Measurements from ENCODE around the gene MFAP3L.

DNA sequence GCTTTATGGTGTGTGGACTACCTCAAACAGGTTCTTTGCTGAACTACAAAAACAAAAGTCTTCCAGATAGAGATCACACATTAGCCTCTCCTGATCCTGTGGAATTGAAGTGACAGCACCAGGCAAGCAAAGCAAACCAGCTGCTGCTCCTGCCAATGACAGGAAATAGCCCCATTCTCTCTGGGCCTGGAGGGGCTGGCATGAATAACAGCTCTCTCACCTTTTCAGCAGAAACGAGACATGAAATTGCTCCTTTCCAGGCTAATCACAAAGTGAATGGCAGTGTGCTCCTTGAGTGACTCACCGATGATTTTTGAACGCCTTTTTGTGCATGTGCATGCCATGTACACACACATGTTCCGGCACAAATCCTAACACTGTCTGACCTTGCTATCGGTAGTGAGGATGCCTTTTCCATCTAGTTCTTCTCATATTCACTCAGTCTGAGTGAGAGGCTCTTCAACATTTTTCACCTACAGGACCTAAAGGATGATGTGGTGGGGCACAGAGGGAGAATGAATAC lies 24.4 kb downstream of the MFAP3L start:
- no peak for TF ChIP-seq POLR2AphosphoS5 (IDR thresholded peaks at IDR 0.05; ENCODE audit: low read depth, low read length)
- no peak for TF ChIP-seq SPI1 (IDR thresholded peaks at IDR 0.05; ENCODE audit: low read depth, low read length)
